KOPT-K1 (cell line): ENCODE data around the gene CHN1.
A peak's percentile ranks its signal among the peaks of the same experiment; 100 is the strongest.

Experiments used
- H3K27ac ChIP-seq: fragments of 200-600 bp; sonication (generic); 2 replicates; pipeline ENCODE4 v1.5.1; 2016; ENCODE audit warnings: antibody characterized with exemption, mild to moderate bottlenecking, low read depth, low read length; ENCODE audit not compliant: poor library complexity, severe bottlenecking
- H3K36me3 ChIP-seq: fragments of 200-600 bp; sonication (generic); 2 replicates; pipeline ENCODE4 v1.5.1; 2017; ENCODE audit warnings: antibody characterized with exemption, mild to moderate bottlenecking, low read length, moderate library complexity; ENCODE audit not compliant: insufficient read depth
- H3K9me3 ChIP-seq: fragments of 200-600 bp; sonication (generic); 2 replicates; pipeline ENCODE4 v1.5.1; 2017; ENCODE audit warnings: antibody characterized with exemption, low read length, mild to moderate bottlenecking; ENCODE audit not compliant: insufficient read depth, poor library complexity, severe bottlenecking

CHN1 gene

GRCh38 chr2:174792309-174793025 is 212.7 kb downstream of the CHN1 start:
- Histone ChIP-seq H3K36me3 (no peaks in the 10 kb centered on the region), H3K27ac (no peak overlapping the region), H3K9me3 (no peaks in the 10 kb centered on the region)

- Histone ChIP-seq H3K36me3 (no peaks in the 10 kb centered on the region), H3K9me3 (no peaks in the 10 kb centered on the region), H3K27ac (no peak overlapping the region)
Measured at GRCh38 chr2:174791746-174792280, 213.4 kb downstream of the CHN1 start.

GRCh38 chr2:174791020-174791419 is 214.2 kb downstream of the CHN1 start:
- Histone ChIP-seq H3K9me3 (no peaks in the 10 kb centered on the region), H3K36me3 (no peaks in the 10 kb centered on the region), H3K27ac (no peak overlapping the region)

- H3K27ac ChIP-seq: no peak overlapping the region
- no peaks in the 10 kb centered on the region for H3K9me3 ChIP-seq
- H3K36me3 ChIP-seq: no peaks in the 10 kb centered on the region
Measured at GRCh38 chr2:174789001-174789400, 216.2 kb downstream of the CHN1 start.

GRCh38 chr2:174788291-174788929 is 216.8 kb downstream of the CHN1 start:
- H3K27ac ChIP-seq: no peak overlapping the region
- no peaks in the 10 kb centered on the region for H3K9me3 ChIP-seq
- H3K36me3 ChIP-seq: no peaks in the 10 kb centered on the region

GRCh38 chr2:174787487-174788205 is 217.5 kb downstream of the CHN1 start:
- Histone ChIP-seq H3K36me3 (no peaks in the 10 kb centered on the region), H3K9me3 (no peaks in the 10 kb centered on the region), H3K27ac (no peak overlapping the region)

GRCh38 chr2:174786066-174786725 is 219.0 kb downstream of the CHN1 start:
- Histone ChIP-seq H3K36me3 (no peaks in the 10 kb centered on the region), H3K27ac (no peak overlapping the region), H3K9me3 (no peaks in the 10 kb centered on the region)

- Histone ChIP-seq H3K36me3 (no peaks in the 10 kb centered on the region), H3K27ac (no peak overlapping the region), H3K9me3 (no peaks in the 10 kb centered on the region)
Measured at GRCh38 chr2:174785481-174785880, 219.7 kb downstream of the CHN1 start.

GRCh38 chr2:174784909-174785308 is 220.3 kb downstream of the CHN1 start:
- Histone ChIP-seq H3K9me3 (no peaks in the 10 kb centered on the region), H3K36me3 (no peaks in the 10 kb centered on the region), H3K27ac (peak overlapping the region; percentile 33)

GRCh38 chr2:174784316-174784715 is 220.9 kb downstream of the CHN1 start:
- H3K9me3 ChIP-seq: no peaks in the 10 kb centered on the region
- peak overlapping the region; percentile 33 for H3K27ac ChIP-seq
- no peaks in the 10 kb centered on the region for H3K36me3 ChIP-seq

GRCh38 chr2:174781996-174782395 is 223.2 kb downstream of the CHN1 start:
- Histone ChIP-seq H3K9me3 (no peaks in the 10 kb centered on the region), H3K36me3 (no peaks in the 10 kb centered on the region), H3K27ac (no peak overlapping the region)

- H3K36me3 ChIP-seq: no peaks in the 10 kb centered on the region
- no peaks in the 10 kb centered on the region for H3K9me3 ChIP-seq
- H3K27ac ChIP-seq: no peak overlapping the region
Measured at GRCh38 chr2:174781298-174781697, 223.9 kb downstream of the CHN1 start.

- no peak overlapping the region for H3K27ac ChIP-seq
- H3K36me3 ChIP-seq: no peaks in the 10 kb centered on the region
- H3K9me3 ChIP-seq: no peaks in the 10 kb centered on the region
Measured at GRCh38 chr2:174780856-174781255, 224.3 kb downstream of the CHN1 start.

GRCh38 chr2:174780191-174780840 is 224.9 kb downstream of the CHN1 start:
- Histone ChIP-seq H3K9me3 (no peaks in the 10 kb centered on the region), H3K27ac (no peak overlapping the region), H3K36me3 (no peaks in the 10 kb centered on the region)
